ENCODE measurements around the gene CATSPER2. TPM values are rescaled to one million over a fixed set of nuclear protein-coding genes. Genes with fewer than 3 reads are reported as not detected.
"Not testable (repeated sequence)": the region's sequence is repeated elsewhere in the genome, so short reads cannot be mapped to it uniquely, and the experiment has no call there.

CATSPER2 gene
- total RNA-seq, 1 donor from 2014 or later, result 1.9 TPM

GRCh38 chr15:43592841-43593240, 55.8 kb downstream of the CATSPER2 start:
- H3K4me1 Mint-ChIP-seq (ENCODE audit: unreplicated experiment); H3K36me3 Mint-ChIP-seq (ENCODE audit: low read depth, unreplicated experiment); H3K4me3 Mint-ChIP-seq (ENCODE audit: unreplicated experiment); H3K27me3 Mint-ChIP-seq (ENCODE audit: unreplicated experiment); DNase-seq (ENCODE audit: low spot score); H3K9me3 Mint-ChIP-seq (ENCODE audit: unreplicated experiment); H3K27ac Mint-ChIP-seq (ENCODE audit: unreplicated experiment): not testable (repeated sequence)

- not testable (repeated sequence) for H3K27me3 Mint-ChIP-seq (ENCODE audit: unreplicated experiment); H3K4me1 Mint-ChIP-seq (ENCODE audit: unreplicated experiment); H3K27ac Mint-ChIP-seq (ENCODE audit: unreplicated experiment); H3K9me3 Mint-ChIP-seq (ENCODE audit: unreplicated experiment); H3K4me3 Mint-ChIP-seq (ENCODE audit: unreplicated experiment); H3K36me3 Mint-ChIP-seq (ENCODE audit: low read depth, unreplicated experiment); DNase-seq (ENCODE audit: low spot score)
Measured at GRCh38 chr15:43589778-43590466, 58.7 kb downstream of the CATSPER2 start, which contains the start of gene PPIP5K1. Gene PPIP5K1, minus strand, starts transcription at chr15:43590208. Its CDS starts 5,704 bp downstream, at chr15:43584504.

Other genes starting within 250 kb of the CATSPER2 start
- gene TP53BP1, start 155.7 kb downstream of the CATSPER2 start, total RNA-seq (ENCODE audit: unreplicated experiment), result 97.5 TPM
- 1.8 TPM for gene MAP1A, start 131.2 kb downstream of the CATSPER2 start, total RNA-seq (ENCODE audit: unreplicated experiment)
- gene PPIP5K1, start 58.6 kb downstream of the CATSPER2 start, total RNA-seq (ENCODE audit: unreplicated experiment), result 26.9 TPM
- gene CKMT1B, start 54.8 kb downstream of the CATSPER2 start, total RNA-seq (ENCODE audit: unreplicated experiment), result 12.8 TPM
- 1.2 TPM for gene STRC, start 30.0 kb downstream of the CATSPER2 start, total RNA-seq (ENCODE audit: unreplicated experiment)
- 9.4 TPM for gene CKMT1A, start 45.0 kb upstream of the CATSPER2 start, total RNA-seq (ENCODE audit: unreplicated experiment)
- 655 TPM for gene PDIA3, start 97.6 kb upstream of the CATSPER2 start, total RNA-seq (ENCODE audit: unreplicated experiment)
- gene ELL3, start 128.1 kb upstream of the CATSPER2 start, total RNA-seq (ENCODE audit: unreplicated experiment), result 1.9 TPM
- 845 TPM for gene SERF2, start 143.5 kb upstream of the CATSPER2 start, total RNA-seq (ENCODE audit: unreplicated experiment)
- not detected for gene SERINC4, start 151.4 kb upstream of the CATSPER2 start, total RNA-seq (ENCODE audit: unreplicated experiment)
- 6.5 TPM for gene HYPK, start 151.8 kb upstream of the CATSPER2 start, total RNA-seq (ENCODE audit: unreplicated experiment)
- 28.6 TPM for gene MFAP1, start 175.8 kb upstream of the CATSPER2 start, total RNA-seq (ENCODE audit: unreplicated experiment)
- gene WDR76, start 178.2 kb upstream of the CATSPER2 start, total RNA-seq (ENCODE audit: unreplicated experiment), result 4.8 TPM